ENCODE results near the gene CYB5B.

The CYB5B gene

DNA sequence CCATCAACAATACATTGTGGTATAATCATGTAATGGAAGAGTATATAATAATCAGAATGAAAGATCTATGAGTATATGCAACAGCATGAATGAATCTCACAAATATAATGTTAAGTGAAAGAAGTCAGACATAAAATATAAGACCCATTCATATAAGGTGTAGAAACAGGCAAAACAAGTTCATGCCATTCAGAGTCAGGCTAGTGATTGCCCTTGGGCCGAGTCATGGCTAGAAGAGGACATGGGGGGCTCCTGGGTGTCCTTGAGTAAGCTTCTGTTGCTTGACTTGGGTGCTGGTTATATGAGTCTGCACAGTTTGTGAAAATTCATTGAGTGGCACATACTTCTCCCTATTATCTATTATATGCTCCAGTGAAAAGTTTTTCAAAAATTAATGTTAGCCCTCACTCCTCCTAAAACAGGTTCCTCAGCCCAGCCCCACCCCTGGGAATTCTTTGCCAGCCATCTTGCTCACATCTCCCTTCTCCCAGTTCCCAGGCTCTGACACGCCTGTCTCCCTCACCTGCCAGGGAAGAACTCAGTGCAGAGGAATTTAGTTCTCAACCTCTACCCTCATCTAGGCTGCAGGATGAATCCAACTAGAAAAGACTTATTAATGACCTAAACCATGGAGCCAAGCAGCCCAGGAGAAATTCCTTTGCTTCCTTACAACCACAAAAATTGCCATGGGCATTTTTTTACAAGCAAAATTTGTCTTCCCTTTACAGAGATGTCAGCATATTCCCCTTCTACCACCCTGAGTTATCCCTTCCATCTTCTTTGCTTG, 89.0 kb downstream of the CYB5B start:
- H3K27me3 ChIP-seq (ENCODE audit: insufficient read depth, poor library complexity, severe bottlenecking) = no peaks in the 10 kb centered on the region
- peak; percentile 86 for DNase-seq (ENCODE audit: low spot score)
- H3K36me3 ChIP-seq (ENCODE audit: low read depth) = no peaks in the 10 kb centered on the region
- H3K27ac ChIP-seq (ENCODE audit: poor library complexity, severe bottlenecking) = peak overlapping the region; percentile 85
- TF ChIP-seq, protein P1, sequence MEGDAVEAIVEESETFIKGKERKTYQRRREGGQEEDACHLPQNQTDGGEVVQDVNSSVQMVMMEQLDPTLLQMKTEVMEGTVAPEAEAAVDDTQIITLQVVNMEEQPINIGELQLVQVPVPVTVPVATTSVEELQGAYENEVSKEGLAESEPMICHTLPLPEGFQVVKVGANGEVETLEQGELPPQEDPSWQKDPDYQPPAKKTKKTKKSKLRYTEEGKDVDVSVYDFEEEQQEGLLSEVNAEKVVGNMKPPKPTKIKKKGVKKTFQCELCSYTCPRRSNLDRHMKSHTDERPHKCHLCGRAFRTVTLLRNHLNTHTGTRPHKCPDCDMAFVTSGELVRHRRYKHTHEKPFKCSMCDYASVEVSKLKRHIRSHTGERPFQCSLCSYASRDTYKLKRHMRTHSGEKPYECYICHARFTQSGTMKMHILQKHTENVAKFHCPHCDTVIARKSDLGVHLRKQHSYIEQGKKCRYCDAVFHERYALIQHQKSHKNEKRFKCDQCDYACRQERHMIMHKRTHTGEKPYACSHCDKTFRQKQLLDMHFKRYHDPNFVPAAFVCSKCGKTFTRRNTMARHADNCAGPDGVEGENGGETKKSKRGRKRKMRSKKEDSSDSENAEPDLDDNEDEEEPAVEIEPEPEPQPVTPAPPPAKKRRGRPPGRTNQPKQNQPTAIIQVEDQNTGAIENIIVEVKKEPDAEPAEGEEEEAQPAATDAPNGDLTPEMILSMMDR (IDR thresholded peaks at IDR 0.05; ENCODE audit: poor library complexity, severe bottlenecking) = no peak
- H3K4me3 ChIP-seq (ENCODE audit: severe bottlenecking) = no peak overlapping the region
- peak; percentile 98 for ATAC-seq (ENCODE audit: low read depth)
- no peaks in the 10 kb centered on the region for H3K9me3 ChIP-seq (ENCODE audit: severe bottlenecking)
- peaks cover 27% of the 10 kb centered on the region for H3K4me1 ChIP-seq (ENCODE audit: insufficient read depth, poor library complexity, severe bottlenecking)

- H3K4me1 ChIP-seq (ENCODE audit: insufficient read depth, poor library complexity, severe bottlenecking) = peaks cover 27% of the 10 kb centered on the region
- DNase-seq (ENCODE audit: low spot score) (no peak), ATAC-seq (ENCODE audit: low read depth) (no peak)
- peak overlapping the region; percentile 85 for H3K27ac ChIP-seq (ENCODE audit: poor library complexity, severe bottlenecking)
- H3K36me3 ChIP-seq (ENCODE audit: low read depth) = no peaks in the 10 kb centered on the region
- no peak overlapping the region for H3K4me3 ChIP-seq (ENCODE audit: severe bottlenecking)
- H3K9me3 ChIP-seq (ENCODE audit: severe bottlenecking) = no peaks in the 10 kb centered on the region
- no peaks in the 10 kb centered on the region for H3K27me3 ChIP-seq (ENCODE audit: insufficient read depth, poor library complexity, severe bottlenecking)
- TF ChIP-seq, protein P1 (IDR thresholded peaks at IDR 0.05; ENCODE audit: poor library complexity, severe bottlenecking) = no peak
Observed at GRCh38 chr16:69514356-69514755, 89.9 kb downstream of the CYB5B start.
